HG03097 (cell line): ENCODE measurements around the gene SDR42E2.
"Not testable (repeated sequence)": the region's sequence is repeated elsewhere in the genome, so short reads cannot be mapped to it uniquely, and the experiment has no call there.

Experiments
- ATAC-seq: cut with Tn5 transposase; IDR thresholded peaks from one replicate; pipeline ENCODE4 v1.9.1; 2021; ENCODE audit not compliant: unreplicated experiment, low FRiP score

Gene SDR42E2

GRCh38 chr16:22207715-22208360 is 45.5 kb downstream of the SDR42E2 start:
- ATAC-seq: no peak

GRCh38 chr16:22210285-22210684 is 48.0 kb downstream of the SDR42E2 start:
- no peak for ATAC-seq

GRCh38 chr16:22210854-22211253 is 48.5 kb downstream of the SDR42E2 start:
- ATAC-seq: no peak

- no peak for ATAC-seq
These were observed 50.9 kb downstream of the SDR42E2 start for GRCh38 chr16:22213236-22213635.

- no peak for ATAC-seq
These were observed 51.5 kb downstream of the SDR42E2 start for GRCh38 chr16:22213801-22214200.

GRCh38 chr16:22214402-22214801 is 52.1 kb downstream of the SDR42E2 start:
- no peak for ATAC-seq

- no peak for ATAC-seq
These were observed 52.6 kb downstream of the SDR42E2 start for GRCh38 chr16:22214889-22215288.

GRCh38 chr16:22216191-22216831 is 54.0 kb downstream of the SDR42E2 start:
- no peak for ATAC-seq

GRCh38 chr16:22216832-22217225 is 54.5 kb downstream of the SDR42E2 start:
- ATAC-seq: not testable (repeated sequence)

GRCh38 chr16:22217890-22218730 is 55.8 kb downstream of the SDR42E2 start:
- peak; percentile 80 for ATAC-seq

GRCh38 chr16:22219389-22220068 is 57.2 kb downstream of the SDR42E2 start:
- no peak for ATAC-seq

GRCh38 chr16:22220069-22220440 is 57.7 kb downstream of the SDR42E2 start:
- no peak for ATAC-seq

GRCh38 chr16:22220714-22221113 is 58.4 kb downstream of the SDR42E2 start:
- no peak for ATAC-seq

GRCh38 chr16:22222006-22222405 is 59.7 kb downstream of the SDR42E2 start:
- ATAC-seq: no peak

GRCh38 chr16:22222998-22223397 is 60.7 kb downstream of the SDR42E2 start:
- no peak for ATAC-seq

GRCh38 chr16:22225060-22225459 is 62.8 kb downstream of the SDR42E2 start:
- ATAC-seq: no peak

- ATAC-seq: no peak
These were observed 67.6 kb downstream of the SDR42E2 start for GRCh38 chr16:22229889-22230288.

GRCh38 chr16:22232277-22233036 is 70.2 kb downstream of the SDR42E2 start:
- ATAC-seq: no peak

- ATAC-seq: no peak
These were observed 70.7 kb downstream of the SDR42E2 start for GRCh38 chr16:22233037-22233372.
